LNCaP clone FGC (cell line): ENCODE results near the gene ICAM2.
A peak's percentile ranks its signal among the peaks of the same experiment; 100 is the strongest.
"Not testable (repeated sequence)": the region's sequence is repeated elsewhere in the genome, so short reads cannot be mapped to it uniquely, and the experiment has no call there.

Experiments
- DNase-seq: peaks from one replicate; pipeline ENCODE4 v3.0.0-alpha.2; 2011; ENCODE audit warnings: low read depth
- H3K4me3 ChIP-seq: 2 replicates; pipeline ENCODE4 v1.5.1; 2011; ENCODE audit warnings: mild to moderate bottlenecking, low read depth, low read length, control low read depth
- TF ChIP-seq, protein P1 (sequence below): IDR thresholded peaks from 2 replicates; pipeline ENCODE4 v1.5.1; 2012; ENCODE audit warnings: mild to moderate bottlenecking; ENCODE audit not compliant: control insufficient read depth, insufficient read depth; ENCODE audit errors: extremely low read depth

ICAM2 gene

DNA sequence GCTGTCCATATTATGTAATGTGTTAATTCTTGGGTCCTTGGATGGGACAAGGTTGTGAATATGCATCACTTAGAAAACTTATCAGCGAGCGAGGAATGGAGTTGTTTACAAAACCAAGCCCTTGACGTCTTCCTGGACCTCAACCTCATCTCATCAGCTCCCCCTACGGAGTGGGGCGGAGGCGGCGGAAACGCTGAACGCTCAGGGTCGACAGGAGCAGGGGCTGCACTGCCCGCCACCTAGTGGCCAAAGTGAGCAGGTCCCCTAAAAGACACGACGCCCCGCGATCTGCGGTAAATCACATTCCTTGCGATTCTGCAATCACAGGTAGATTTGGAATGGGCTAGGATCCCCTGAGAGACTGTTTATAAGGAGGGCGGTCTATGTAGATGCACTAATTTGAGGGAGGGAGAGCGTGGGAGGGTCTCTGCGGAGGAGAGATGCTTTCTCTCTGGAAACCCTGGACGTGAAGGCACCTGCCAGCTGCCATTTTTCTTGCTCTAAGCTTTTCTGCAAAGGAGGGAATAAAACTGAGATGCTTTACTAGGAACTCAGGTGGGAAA is 5.4 kb upstream of the ICAM2 start:
- no peak overlapping the region; the same call in 1 of the 2 replicates for H3K4me3 ChIP-seq
- TF ChIP-seq, protein P1, sequence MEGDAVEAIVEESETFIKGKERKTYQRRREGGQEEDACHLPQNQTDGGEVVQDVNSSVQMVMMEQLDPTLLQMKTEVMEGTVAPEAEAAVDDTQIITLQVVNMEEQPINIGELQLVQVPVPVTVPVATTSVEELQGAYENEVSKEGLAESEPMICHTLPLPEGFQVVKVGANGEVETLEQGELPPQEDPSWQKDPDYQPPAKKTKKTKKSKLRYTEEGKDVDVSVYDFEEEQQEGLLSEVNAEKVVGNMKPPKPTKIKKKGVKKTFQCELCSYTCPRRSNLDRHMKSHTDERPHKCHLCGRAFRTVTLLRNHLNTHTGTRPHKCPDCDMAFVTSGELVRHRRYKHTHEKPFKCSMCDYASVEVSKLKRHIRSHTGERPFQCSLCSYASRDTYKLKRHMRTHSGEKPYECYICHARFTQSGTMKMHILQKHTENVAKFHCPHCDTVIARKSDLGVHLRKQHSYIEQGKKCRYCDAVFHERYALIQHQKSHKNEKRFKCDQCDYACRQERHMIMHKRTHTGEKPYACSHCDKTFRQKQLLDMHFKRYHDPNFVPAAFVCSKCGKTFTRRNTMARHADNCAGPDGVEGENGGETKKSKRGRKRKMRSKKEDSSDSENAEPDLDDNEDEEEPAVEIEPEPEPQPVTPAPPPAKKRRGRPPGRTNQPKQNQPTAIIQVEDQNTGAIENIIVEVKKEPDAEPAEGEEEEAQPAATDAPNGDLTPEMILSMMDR, result peak; percentile 93
- DNase-seq, result peak; percentile 6

DNA sequence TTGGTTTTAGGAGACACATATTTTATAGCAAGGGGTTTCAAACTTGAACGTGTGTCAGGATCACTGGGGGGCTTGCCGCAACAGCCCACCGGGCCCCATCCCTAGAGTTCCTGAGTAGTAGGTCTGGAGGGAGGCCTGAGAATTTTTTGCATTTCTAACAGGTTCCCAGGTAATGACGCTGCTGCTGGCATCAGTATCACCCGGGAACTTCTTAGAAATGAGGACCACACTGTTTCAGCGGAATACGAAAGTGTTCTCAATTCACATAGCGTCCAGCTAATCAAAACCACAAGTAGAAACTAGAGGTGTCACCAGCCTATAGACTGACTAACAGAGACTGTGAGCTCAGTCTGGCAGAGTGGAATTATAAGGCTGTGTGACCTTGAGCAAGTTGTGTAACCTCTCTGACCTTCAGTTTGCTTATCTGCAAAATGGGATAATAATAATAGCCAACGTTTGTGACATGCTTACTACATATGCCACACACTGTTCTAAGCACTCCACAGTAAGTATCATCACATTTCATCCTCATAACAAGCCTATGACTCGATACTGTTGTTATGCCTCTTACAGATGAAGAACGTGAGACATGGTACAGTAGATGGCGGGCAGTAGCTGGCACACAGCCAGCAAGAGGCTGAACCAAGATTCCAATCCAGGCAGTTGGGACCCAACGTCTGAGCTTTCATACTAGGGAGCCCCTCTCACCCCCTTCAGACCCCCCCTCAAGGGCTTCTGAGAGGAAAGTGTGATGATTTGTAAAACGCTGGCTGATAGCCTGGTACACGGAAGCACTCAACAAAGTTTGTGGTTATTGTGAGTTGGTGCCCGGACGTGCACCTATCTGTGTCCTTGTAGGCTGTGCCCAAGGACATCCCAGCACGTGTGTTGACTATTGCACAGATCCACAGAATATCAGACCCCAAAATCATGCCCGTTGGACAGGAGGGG is 4.6 kb upstream of the ICAM2 start:
- no peak for DNase-seq
- no peak overlapping the region for H3K4me3 ChIP-seq
- TF ChIP-seq, protein P1, result no peak

DNA sequence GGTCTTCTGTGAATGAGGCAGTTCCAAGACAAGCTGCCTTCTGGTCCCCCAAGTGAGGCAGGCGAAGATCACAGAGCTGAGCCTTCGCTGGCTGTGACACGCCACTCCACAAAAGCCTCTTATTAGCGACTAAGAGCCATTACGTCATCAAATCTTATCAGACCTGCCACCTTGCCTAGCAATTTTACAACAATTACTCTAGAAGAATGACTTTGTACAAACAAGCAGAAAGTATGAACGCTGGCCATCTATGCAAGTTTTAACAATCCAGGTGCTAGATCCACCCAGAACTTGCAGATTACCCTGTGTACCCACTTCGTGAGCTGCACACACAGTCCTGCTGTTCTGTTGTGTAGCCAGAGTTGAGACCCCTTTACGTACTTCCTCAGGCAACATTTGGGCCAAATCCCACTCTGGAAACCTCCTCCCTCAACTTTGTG is 3.8 kb upstream of the ICAM2 start:
- no peak overlapping the region for H3K4me3 ChIP-seq
- TF ChIP-seq, protein P1, result no peak
- no peak for DNase-seq

DNA sequence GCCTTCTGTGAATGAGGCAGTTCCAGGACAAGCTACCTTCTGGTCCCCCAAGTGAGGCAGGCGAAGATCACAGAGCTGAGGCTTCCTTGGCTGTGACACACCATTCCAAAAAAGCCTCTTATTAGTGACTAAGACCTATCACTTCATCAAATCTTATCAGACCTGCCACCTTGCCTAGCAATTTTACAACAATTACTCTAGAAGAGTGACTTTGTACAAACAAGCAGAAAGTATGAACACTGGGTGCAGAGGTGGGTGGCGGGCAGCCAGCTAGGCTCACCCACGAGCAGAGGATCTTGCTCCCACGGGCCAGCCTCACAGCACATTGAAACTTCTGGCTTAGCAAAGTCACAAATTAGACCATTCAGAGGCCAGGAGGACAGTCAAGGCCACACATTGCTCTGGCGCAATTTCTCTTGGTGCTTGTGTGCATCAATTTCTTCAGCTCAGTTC is 2.2 kb upstream of the ICAM2 start:
- DNase-seq, result no peak
- no peak overlapping the region for H3K4me3 ChIP-seq
- TF ChIP-seq, protein P1, result no peak

DNA sequence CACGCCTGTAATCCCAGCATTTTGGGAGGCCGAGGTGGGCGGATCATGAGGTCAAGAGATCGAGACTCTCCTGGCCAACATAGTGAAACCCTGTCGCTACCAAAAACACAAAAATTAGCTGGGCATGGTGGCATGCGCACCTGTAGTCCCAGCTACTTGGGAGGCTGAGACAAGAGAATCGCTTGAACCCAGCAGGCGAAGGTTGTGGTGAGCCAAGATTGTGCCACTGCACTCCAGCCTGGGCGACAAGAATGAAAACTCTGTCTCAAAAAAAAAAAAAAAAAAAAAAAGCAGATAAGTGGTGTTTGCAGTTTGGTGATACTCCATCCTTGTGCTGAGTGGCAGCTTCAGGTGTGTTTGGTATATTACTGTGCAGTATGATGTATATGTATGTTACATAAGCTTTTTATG is 877 bp downstream of the ICAM2 start:
- H3K4me3 ChIP-seq, DNase-seq: not testable (repeated sequence)

DNA sequence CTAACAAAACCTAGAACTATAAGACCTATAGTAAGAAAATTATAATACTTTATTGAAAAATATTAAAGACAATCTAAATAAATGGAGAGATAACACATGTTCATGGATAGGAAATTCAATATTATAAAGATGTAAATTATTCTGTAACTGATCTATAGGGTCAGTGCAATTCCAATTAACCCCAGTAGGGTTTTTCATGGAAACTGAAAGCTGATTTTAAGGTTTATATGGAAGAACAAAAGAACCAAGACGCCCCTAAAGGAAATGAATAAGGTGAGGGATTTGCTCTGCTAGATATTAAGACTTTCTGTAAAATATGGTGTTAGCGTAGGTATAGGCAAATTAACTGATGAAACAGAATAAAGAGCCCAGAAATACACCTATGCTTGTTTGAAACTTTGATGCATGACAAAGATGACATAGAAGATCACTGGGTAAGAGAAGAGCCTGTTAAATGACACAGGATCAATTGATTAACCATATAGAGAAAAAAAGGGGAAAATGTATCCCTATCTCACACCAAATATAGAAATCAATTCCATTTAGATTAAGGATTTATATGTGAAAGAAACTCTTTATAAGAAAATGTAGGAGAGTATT is 3.0 kb downstream of the ICAM2 start:
- TF ChIP-seq, protein P1, result no peak
- DNase-seq, result no peak
- H3K4me3 ChIP-seq, result no peak overlapping the region

DNA sequence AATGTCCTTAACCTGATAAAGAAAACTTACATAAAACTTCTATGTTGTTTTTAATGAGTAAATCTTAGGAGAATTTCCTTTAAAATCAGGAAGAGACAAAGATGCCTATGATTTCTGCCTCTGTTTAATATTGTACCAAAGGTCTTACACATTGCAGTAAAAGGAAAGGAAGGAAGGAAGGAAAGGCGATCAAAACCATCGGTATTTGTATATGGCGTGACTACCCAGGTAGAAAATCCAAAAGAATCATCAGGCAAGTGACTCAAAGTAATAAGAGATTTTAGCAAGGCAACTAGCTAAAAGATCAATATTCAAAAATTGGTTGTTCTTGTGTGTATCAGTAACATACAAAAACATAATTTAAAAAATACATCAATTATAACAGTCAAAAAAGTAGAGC is 3.5 kb downstream of the ICAM2 start:
- TF ChIP-seq, protein P1, result no peak
- no peak overlapping the region for H3K4me3 ChIP-seq
- DNase-seq, result no peak
